Mucosa of rectum (tissue), 2 donors: Measurements from ENCODE around the gene CD86.

Source experiments
- H3K27ac ChIP-seq, 2 donors: one replicate each; pipeline ENCODE4 v1.7.0; 2013; ENCODE audit warnings: inconsistent platforms in 2 of 2, low read depth in 2 of 2, low read length in 2 of 2
- H3K27me3 ChIP-seq, 2 donors: one replicate each; pipeline ENCODE4 v1.7.0; 2013; ENCODE audit warnings: low read length in 2 of 2; ENCODE audit not compliant: control insufficient read depth in 2 of 2, insufficient read depth in 2 of 2
- H3K36me3 ChIP-seq, 2 donors: one replicate each; pipeline ENCODE4 v1.7.0; 2013; ENCODE audit warnings: low read length in 2 of 2; ENCODE audit not compliant: control insufficient read depth in 2 of 2, insufficient read depth in 2 of 2
- H3K4me1 ChIP-seq, 2 donors: one replicate each; pipeline ENCODE4 v1.7.0; 2013; ENCODE audit warnings: low read length in 2 of 2, mild to moderate bottlenecking in 1 of 2; ENCODE audit not compliant: control insufficient read depth in 2 of 2, insufficient read depth in 2 of 2
- H3K4me3 ChIP-seq, 2 donors: one replicate each; pipeline ENCODE4 v1.7.0; 2013; ENCODE audit warnings: low read length in 2 of 2
- H3K9ac ChIP-seq, 2 donors: one replicate each; pipeline ENCODE4 v1.7.0; 2013; ENCODE audit warnings: low read length in 2 of 2, low read depth in 1 of 2, mild to moderate bottlenecking in 1 of 2
- H3K9me3 ChIP-seq, 2 donors: one replicate each; pipeline ENCODE4 v1.7.0; 2013; ENCODE audit warnings: low read length in 2 of 2; ENCODE audit not compliant: control insufficient read depth in 2 of 2
- donor health status: healthy.
- donor health status: Normal muscosa, but diverticular disease.

Gene CD86

GRCh38 chr3:122101646-122102045, 46.5 kb downstream of the CD86 start:
- H3K9ac ChIP-seq, result no peak overlapping the region
- no peaks in the 10 kb centered on the region for H3K4me1 ChIP-seq
- H3K27ac ChIP-seq, result no peak overlapping the region
- H3K9me3 ChIP-seq, result no peaks in the 10 kb centered on the region
- no peaks in the 10 kb centered on the region for H3K36me3 ChIP-seq
- no peaks in the 10 kb centered on the region for H3K27me3 ChIP-seq
- H3K4me3 ChIP-seq, result no peak overlapping the region

GRCh38 chr3:122102191-122102935, 47.2 kb downstream of the CD86 start:
- Histone ChIP-seq H3K4me3 (no peak overlapping the region), H3K4me1 (no peaks in the 10 kb centered on the region), H3K36me3 (no peaks in the 10 kb centered on the region), H3K27me3 (no peaks in the 10 kb centered on the region), H3K9ac (no peak overlapping the region), H3K9me3 (no peaks in the 10 kb centered on the region), H3K27ac (no peak overlapping the region)

- Histone ChIP-seq H3K36me3 (no peaks in the 10 kb centered on the region), H3K4me3 (no peak overlapping the region), H3K9ac (no peak overlapping the region), H3K27me3 (no peaks in the 10 kb centered on the region), H3K4me1 (no peaks in the 10 kb centered on the region), H3K9me3 (no peaks in the 10 kb centered on the region), H3K27ac (no peak overlapping the region)
These were observed 48.8 kb downstream of the CD86 start for GRCh38 chr3:122103821-122104514.

GRCh38 chr3:122104515-122105194, 49.5 kb downstream of the CD86 start:
- Histone ChIP-seq H3K9me3 (no peaks in the 10 kb centered on the region), H3K36me3 (no peaks in the 10 kb centered on the region), H3K9ac (no peak overlapping the region), H3K4me3 (no peak overlapping the region), H3K27me3 (no peaks in the 10 kb centered on the region), H3K4me1 (no peaks in the 10 kb centered on the region), H3K27ac (no peak overlapping the region)

GRCh38 chr3:122105626-122106025, 50.5 kb downstream of the CD86 start:
- Histone ChIP-seq H3K4me1 (no peaks in the 10 kb centered on the region), H3K4me3 (no peak overlapping the region), H3K36me3 (no peaks in the 10 kb centered on the region), H3K27me3 (no peaks in the 10 kb centered on the region), H3K9me3 (no peaks in the 10 kb centered on the region), H3K27ac (no peak overlapping the region), H3K9ac (no peak overlapping the region)

GRCh38 chr3:122107171-122107570, 52.0 kb downstream of the CD86 start:
- H3K9me3 ChIP-seq, result no peaks in the 10 kb centered on the region
- no peaks in the 10 kb centered on the region for H3K27me3 ChIP-seq
- H3K27ac ChIP-seq, result no peak overlapping the region
- no peak overlapping the region for H3K9ac ChIP-seq
- no peaks in the 10 kb centered on the region for H3K36me3 ChIP-seq
- no peaks in the 10 kb centered on the region for H3K4me1 ChIP-seq
- H3K4me3 ChIP-seq, result no peak overlapping the region

- Histone ChIP-seq H3K4me3 (no peak overlapping the region), H3K36me3 (no peaks in the 10 kb centered on the region), H3K4me1 (no peaks in the 10 kb centered on the region), H3K27me3 (no peaks in the 10 kb centered on the region), H3K9me3 (no peaks in the 10 kb centered on the region), H3K27ac (no peak overlapping the region), H3K9ac (no peak overlapping the region)
These were observed 56.8 kb downstream of the CD86 start for GRCh38 chr3:122111974-122112373.

- no peak overlapping the region for H3K27ac ChIP-seq
- no peaks in the 10 kb centered on the region for H3K9me3 ChIP-seq
- no peak overlapping the region for H3K9ac ChIP-seq
- H3K4me3 ChIP-seq, result no peak overlapping the region
- no peaks in the 10 kb centered on the region for H3K4me1 ChIP-seq
- no peaks in the 10 kb centered on the region for H3K36me3 ChIP-seq
- no peaks in the 10 kb centered on the region for H3K27me3 ChIP-seq
These were observed 57.6 kb downstream of the CD86 start for GRCh38 chr3:122112754-122113153.

GRCh38 chr3:122123850-122124249, 68.7 kb downstream of the CD86 start:
- no peak overlapping the region for H3K9ac ChIP-seq
- no peaks in the 10 kb centered on the region for H3K4me1 ChIP-seq
- no peak overlapping the region for H3K4me3 ChIP-seq
- no peaks in the 10 kb centered on the region for H3K27me3 ChIP-seq
- H3K9me3 ChIP-seq, result no peaks in the 10 kb centered on the region
- H3K27ac ChIP-seq, result no peak overlapping the region
- H3K36me3 ChIP-seq, result no peaks in the 10 kb centered on the region

GRCh38 chr3:122132949-122133540, 77.9 kb downstream of the CD86 start:
- no peaks in the 10 kb centered on the region for H3K27me3 ChIP-seq
- H3K4me3 ChIP-seq, result no peak overlapping the region
- H3K27ac ChIP-seq, result no peak overlapping the region
- H3K9me3 ChIP-seq, result no peaks in the 10 kb centered on the region
- H3K9ac ChIP-seq, result no peak overlapping the region
- H3K36me3 ChIP-seq, result no peaks in the 10 kb centered on the region
- no peaks in the 10 kb centered on the region for H3K4me1 ChIP-seq
